NCI-H2081 treated with DMSO at 0.1 percent for 48 hours (cell line): ENCODE data around the gene RTF2.
"Not testable (repeated sequence)": the region's sequence is repeated elsewhere in the genome, so short reads cannot be mapped to it uniquely, and the experiment has no call there.

Experiments used
- DNase-seq: peaks from one replicate; lab custom pipeline; 2025; lab: John Stamatoyannopoulos, UW

RTF2 gene

GRCh38 chr20:56488566-56488965 lies 20.1 kb downstream of the RTF2 start:
- DNase-seq = no peak

- DNase-seq = no peak
Observed at GRCh38 chr20:56501116-56501515, 32.7 kb downstream of the RTF2 start.

- no peak for DNase-seq
Observed at GRCh38 chr20:56503916-56504315, 35.5 kb downstream of the RTF2 start.

- no peak for DNase-seq
Observed at GRCh38 chr20:56504373-56505005, 36.1 kb downstream of the RTF2 start.

GRCh38 chr20:56506103-56506502 lies 37.7 kb downstream of the RTF2 start:
- no peak for DNase-seq

GRCh38 chr20:56511926-56512325 lies 43.5 kb downstream of the RTF2 start:
- no peak for DNase-seq

GRCh38 chr20:56513161-56514150 lies 45.0 kb downstream of the RTF2 start:
- DNase-seq = no peak

GRCh38 chr20:56516631-56517030 lies 48.2 kb downstream of the RTF2 start:
- DNase-seq = no peak

- DNase-seq = no peak
Observed at GRCh38 chr20:56517211-56517610, 48.8 kb downstream of the RTF2 start.

- DNase-seq = no peak
Observed at GRCh38 chr20:56517641-56518040, 49.2 kb downstream of the RTF2 start.

GRCh38 chr20:56518126-56518525 lies 49.7 kb downstream of the RTF2 start:
- no peak for DNase-seq

- no peak for DNase-seq
Observed at GRCh38 chr20:56518721-56519398, 50.4 kb downstream of the RTF2 start.

GRCh38 chr20:56519551-56519950 lies 51.1 kb downstream of the RTF2 start:
- no peak for DNase-seq

GRCh38 chr20:56520180-56520579 lies 51.8 kb downstream of the RTF2 start:
- DNase-seq = no peak

GRCh38 chr20:56520746-56521354 lies 52.4 kb downstream of the RTF2 start:
- not testable (repeated sequence) for DNase-seq

- DNase-seq = no peak
Observed at GRCh38 chr20:56522311-56522710, 53.9 kb downstream of the RTF2 start.

GRCh38 chr20:56524444-56524843 lies 56.0 kb downstream of the RTF2 start, which contains the start of gene FAM209A:
Gene FAM209A, plus strand, starts transcription at chr20:56524744. Its CDS starts 65 bp downstream, at chr20:56524809.
- not testable (repeated sequence) for DNase-seq

- DNase-seq = no peak
Observed at GRCh38 chr20:56527521-56527920, 59.1 kb downstream of the RTF2 start.

- not testable (repeated sequence) for DNase-seq
Observed at GRCh38 chr20:56532946-56533345, 64.5 kb downstream of the RTF2 start, which contains the start of gene FAM209B. Gene FAM209B, plus strand, starts transcription at chr20:56533246. Its CDS starts 96 bp downstream, at chr20:56533342.

- DNase-seq = no peak
Observed at GRCh38 chr20:56537997-56538396, 69.6 kb downstream of the RTF2 start.

- no peak for DNase-seq
Observed at GRCh38 chr20:56540415-56540814, 72.0 kb downstream of the RTF2 start.

GRCh38 chr20:56542489-56543030 lies 74.1 kb downstream of the RTF2 start:
- DNase-seq = no peak
